Stimulated activated CD4-positive, alpha-beta T cell treated with anti-CD3 and anti-CD28 coated beads, Interleukin-4, amount 100 ng/mL, for 1 hour (primary cell): ENCODE measurements around the gene KL.
A peak's percentile ranks its signal among the peaks of the same experiment; 100 is the strongest.

ENCODE experiments used
- DNase-seq: peaks from one replicate; pipeline ENCODE4 v3.0.0-alpha.2; 2020

KL gene

GRCh38 chr13:33016414-33017322, at the start of gene KL:
Gene KL, plus strand, starts transcription at chr13:33016423. Its CDS starts 18 bp downstream, at chr13:33016441.
- DNase-seq = peak; percentile 14

GRCh38 chr13:32967584-32968182, 48.5 kb upstream of the KL start:
- DNase-seq = no peak

GRCh38 chr13:32968316-32968715, 47.9 kb upstream of the KL start:
- DNase-seq = no peak

DNA sequence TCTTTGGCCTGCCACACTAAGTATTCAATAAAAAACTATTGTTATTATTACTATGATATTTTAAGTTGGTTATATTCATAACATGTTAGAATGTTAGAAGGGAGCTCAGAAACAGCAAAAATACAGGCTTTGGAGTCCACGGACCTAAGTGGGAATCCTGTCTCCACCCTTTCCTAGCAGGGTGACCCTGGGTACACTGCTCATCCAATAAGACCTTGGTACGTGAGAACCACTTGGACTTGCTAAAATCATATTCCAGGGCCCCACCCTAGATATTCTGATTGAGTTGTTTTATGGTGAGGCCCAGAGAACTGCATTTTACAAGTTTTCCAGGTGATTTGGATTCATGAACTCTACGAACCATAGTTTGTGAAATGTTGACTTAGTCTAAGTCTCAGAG, 47.4 kb upstream of the KL start:
- DNase-seq = no peak

- no peak for DNase-seq
Measured at GRCh38 chr13:32969516-32969941, 46.7 kb upstream of the KL start.

DNA sequence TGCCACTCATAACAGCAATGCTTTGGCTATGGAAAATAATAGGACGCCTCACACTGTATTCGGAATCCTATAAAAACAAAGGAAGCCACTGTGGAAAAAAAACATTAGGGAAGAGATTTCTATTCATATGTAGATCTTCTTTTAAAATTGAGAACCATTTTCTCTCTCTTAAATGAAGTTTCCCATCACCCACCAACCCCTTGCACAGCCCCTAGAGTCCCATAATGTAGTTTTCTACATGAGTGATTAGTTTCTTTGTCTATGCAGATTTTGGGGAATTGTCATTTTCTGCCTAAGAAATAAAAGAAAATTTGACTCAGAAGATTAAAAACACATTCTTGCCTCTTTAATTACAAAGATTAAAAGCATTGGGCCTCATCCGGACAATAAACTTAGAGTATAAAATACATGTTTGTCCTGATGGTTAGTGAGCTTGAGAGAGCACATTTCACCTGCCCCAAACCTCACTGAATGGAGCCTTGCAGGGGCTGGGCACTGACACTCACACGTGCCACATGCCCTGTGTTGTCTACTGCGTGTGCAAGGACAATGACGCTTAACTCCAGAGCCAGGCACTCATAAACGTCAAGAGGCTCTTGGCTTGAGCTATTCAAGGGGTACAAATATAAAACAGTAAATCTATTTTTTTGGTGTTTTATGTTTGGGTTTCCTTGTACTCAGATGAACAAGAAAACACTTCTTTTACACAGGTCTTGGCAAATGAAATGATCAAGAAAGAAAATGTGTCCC, 40.0 kb upstream of the KL start:
- no peak for DNase-seq

DNA sequence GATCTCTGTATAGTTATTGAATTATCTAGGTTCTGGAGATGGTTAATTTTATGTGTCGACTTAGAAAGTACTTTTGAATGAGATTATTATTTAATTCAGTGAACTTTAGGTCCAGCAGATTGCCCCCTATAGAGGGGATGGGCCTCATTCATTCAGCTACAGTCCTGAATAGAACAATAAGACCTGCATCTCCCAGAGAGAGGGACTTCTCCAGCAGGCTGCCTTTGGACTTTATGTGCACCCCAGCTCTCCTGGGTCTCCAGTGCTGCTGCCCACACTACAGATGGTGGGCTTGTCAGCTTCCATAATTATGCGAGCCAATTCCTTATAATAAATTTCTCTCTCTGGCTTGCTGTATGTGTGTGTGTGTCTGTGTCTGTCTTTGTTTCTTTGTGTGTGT, 39.3 kb upstream of the KL start:
- DNase-seq = no peak

GRCh38 chr13:32977321-32977720, 38.9 kb upstream of the KL start:
- no peak for DNase-seq

- no peak for DNase-seq
Measured at GRCh38 chr13:32978278-32978677, 37.9 kb upstream of the KL start.

DNA sequence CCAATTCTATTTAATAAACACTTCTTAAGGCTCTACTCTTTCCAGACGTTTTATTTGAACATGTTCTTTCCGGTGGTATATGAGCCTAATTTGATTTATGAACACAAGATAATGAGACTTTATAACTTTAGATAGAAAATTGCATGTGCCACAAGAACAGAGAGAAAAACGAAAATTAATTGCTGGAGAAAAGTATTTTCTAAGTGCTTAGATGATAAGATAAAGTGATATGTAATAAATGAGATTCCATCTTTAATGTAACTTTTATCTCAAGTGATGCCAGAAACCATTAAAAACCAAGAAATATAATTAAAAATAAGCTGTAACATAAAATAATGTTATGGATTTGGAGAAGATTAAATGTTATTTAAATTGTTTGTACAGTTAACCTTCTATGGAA, 33.2 kb upstream of the KL start:
- DNase-seq = no peak

DNA sequence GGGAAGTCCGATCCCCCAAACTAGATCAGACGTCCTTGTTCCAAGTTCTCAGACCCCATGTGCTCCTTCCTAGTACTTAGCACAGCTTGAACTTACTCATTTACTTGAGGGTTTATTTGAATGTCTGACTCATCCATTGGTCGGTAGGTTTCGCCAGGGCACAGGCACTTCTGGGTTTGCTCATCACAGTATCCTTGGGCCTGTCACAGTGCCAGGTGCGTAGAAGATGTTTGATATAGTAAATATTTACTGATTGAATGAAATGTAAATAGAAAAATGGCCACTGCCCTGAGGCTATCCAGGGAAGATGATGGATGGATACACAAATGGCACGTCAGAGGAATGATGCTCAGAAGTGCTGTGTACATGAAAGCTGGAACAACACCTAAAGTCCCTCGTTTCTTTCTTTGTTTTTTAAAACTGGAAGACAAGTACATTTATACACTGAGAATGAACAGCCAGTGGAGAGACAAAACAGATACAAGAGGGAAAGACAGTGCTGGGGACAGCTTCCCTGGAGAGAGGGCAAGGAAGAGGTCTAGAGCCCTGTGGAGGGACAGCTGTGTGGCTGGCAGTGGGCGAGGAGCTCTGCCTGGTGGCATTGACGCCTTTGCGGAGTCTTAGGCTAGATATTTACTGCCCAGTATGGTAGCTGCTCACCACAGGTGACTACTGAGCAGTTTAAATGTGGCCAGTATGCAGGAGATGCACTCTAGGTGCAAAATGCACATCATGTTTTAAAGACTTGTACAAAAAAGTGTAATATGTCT, 31.2 kb upstream of the KL start:
- no peak for DNase-seq

- no peak for DNase-seq
Measured at GRCh38 chr13:32986552-32986951, 29.7 kb upstream of the KL start.

DNA sequence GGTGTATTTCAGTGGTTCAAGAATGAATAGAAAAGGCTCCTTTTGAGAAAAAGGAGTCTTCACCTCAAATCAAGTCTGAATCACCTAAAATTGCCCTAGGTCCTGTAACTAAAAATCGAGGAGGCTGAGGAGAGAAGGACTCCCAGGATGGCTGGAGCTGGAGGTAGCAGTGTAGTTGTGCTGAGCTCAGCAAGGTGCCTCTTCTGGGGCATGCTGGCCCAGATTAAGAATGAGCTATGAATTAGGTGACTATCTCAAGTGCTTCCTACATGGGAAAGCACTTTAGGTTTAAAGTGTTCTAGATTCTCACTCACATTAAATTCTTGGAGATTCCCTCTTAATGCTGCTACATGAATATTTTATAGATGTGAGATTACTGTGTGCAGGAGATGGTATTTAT, 28.8 kb upstream of the KL start:
- DNase-seq = no peak

GRCh38 chr13:32988608-32989289, 27.5 kb upstream of the KL start:
- DNase-seq = no peak

DNA sequence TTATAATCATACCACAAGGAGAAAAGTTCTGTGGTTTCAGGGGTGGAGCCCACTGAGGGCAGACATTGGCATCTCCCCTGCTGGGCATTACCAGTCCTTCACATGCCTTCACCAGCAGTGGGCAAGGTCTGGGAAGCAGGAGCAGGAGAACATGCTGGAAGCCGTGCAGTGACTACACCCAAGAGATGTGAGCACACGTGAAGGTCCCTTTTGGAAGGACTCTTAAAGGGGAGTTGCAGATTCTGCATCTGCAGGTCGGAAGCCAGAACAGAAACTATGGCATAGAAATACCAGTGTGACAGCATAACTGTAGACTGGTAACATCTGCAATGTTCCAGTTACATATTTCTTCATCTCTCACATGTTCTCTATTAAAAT, 26.9 kb upstream of the KL start:
- no peak for DNase-seq

- DNase-seq = no peak
Measured at GRCh38 chr13:32989942-32990341, 26.3 kb upstream of the KL start.

GRCh38 chr13:32993145-32993544, 23.1 kb upstream of the KL start:
- no peak for DNase-seq

DNA sequence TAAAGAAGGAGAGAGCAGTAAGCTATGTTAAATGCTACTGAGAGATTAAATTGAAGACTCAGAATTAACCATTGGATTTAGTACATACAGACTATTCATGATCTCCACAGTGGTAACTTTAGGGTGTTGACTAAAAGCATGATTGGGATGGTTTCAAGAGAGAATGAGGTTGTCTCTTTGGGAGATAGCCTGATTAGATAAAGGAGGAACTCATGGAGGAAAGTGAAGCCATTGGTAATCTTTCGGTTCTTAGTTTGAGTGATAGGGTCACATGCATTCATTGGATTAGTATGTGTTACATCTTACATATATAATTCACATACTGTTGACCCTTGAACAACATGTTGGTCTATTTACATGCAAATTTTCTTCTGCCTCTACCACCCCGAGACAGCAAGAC, 18.8 kb upstream of the KL start:
- DNase-seq = no peak

GRCh38 chr13:32998966-32999365, 17.3 kb upstream of the KL start:
- DNase-seq = no peak

DNA sequence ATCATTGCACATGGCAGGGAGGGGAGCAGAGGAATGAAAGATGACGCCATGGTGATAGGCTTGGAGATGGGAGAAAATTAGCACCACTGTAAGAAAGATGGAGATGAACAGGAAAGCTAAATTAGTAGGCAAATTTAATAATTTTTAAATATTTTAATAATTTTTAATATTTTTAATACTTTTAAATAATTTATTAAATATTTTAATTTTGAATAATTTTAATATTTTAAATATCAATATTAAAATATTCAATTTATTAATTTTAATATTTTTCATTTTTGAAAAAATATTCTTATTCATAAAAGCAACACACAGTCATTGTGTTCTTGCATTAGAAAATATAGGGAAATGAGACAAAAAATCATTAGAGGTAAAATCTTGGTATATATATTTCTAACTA, 15.9 kb upstream of the KL start:
- no peak for DNase-seq

DNA sequence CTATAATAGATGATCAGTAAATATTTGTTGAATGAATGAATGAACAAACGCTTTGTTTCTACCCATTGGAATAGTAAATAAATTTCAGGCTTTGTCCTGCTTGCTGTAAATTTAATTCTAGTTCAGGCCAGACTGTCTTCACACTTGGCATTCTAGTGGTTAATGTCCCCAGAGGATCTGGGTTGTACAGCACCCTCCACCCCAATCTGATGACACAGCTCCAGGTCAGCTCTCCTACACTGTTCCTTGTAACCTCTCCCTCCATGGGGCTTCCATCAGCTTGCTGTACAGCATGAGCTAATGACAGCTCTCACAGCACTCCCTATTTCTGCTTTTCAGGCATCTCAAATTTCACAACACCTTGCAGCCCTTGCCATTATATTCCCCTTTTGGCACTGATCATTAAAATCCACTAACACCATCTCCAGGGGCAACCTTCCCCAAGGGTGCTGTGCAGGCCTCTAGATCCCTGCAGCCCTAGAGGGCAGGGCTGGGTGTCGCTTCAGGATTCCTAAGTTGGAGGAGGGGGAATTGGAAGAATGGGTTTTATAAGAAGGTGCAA, 12.7 kb upstream of the KL start:
- no peak for DNase-seq

- DNase-seq = no peak
Measured at GRCh38 chr13:33004511-33004910, 11.7 kb upstream of the KL start.
